GM21825 (cell line): Measurements from ENCODE around the gene HP1BP3.
A peak's percentile ranks its signal among the peaks of the same experiment; 100 is the strongest.
"Not testable (repeated sequence)": the region's sequence is repeated elsewhere in the genome, so short reads cannot be mapped to it uniquely, and the experiment has no call there.

ENCODE experiments used
- ATAC-seq: cut with Tn5 transposase; IDR thresholded peaks from one replicate; pipeline ENCODE4 v1.9.1; 2021; ENCODE audit warnings: mild to moderate bottlenecking, moderate library complexity; ENCODE audit not compliant: unreplicated experiment

The HP1BP3 gene

DNA sequence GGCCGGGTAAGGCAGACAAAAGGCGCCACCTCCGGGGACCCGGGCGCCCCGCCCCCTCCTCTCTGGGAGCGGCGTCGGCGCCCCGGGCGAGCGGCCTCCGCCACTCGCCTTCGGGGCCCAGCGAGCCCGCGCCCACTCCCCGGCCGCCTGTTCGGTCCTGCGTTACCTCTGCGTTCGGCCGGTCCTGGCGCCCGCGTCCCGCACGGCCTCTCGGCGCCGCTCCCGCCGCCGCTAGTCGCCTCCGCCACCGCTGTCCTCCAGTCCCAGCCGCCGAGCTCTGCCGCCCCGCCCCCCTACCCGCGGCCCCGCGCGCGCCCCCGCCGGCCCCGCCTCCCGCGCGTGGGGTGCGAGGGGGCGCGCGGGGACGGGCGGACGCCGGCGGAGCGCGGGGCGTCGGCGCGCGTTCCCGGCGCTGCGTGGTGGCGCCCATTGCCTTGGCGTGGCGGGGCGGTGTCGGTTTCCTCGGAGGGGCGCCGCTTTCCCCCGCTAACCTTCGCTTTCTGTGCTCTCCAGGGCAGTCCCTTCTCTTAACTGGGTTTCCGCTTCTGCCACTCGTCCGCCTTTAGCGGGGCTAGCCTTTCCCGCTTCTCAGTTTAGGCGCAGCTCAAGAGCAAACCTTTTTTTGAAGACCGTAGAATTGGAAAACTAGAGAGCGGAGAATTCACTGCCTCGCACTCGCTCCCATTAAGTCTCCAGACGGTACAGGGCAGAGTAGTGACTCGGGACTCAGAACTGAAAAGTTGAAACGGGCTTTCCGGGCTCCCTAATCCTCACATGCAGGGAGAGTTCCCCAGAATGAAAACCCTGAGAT lies at the start of gene HP1BP3:
Gene HP1BP3, minus strand, starts transcription at position 279 of the 811 bp plus-strand sequence. CDS start 6,867 bp downstream, outside the sequence.
- ATAC-seq, result peak; percentile 42

DNA sequence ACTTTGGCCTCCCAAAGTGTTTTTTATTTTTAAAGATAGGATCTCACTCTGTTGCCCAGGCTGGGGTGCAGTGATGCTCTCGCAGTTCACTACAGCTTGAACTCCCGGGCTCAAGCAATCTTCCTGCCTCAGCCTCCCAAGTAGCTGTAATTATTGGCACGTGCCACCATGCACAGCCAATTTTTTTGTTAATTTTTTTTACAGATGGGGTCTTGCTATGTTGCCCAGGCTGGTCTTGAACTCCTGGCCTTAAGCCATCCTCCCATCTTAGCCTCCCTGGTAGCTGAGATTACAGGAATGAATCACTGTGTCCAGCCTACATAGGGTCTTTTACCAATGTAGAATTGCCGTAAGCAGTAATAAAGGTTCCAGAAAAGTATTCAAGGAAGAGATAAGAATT lies 49.1 kb upstream of the HP1BP3 start:
- ATAC-seq, result no peak

GRCh38 chr1:20834780-20835179 lies 47.7 kb upstream of the HP1BP3 start:
- ATAC-seq, result no peak

DNA sequence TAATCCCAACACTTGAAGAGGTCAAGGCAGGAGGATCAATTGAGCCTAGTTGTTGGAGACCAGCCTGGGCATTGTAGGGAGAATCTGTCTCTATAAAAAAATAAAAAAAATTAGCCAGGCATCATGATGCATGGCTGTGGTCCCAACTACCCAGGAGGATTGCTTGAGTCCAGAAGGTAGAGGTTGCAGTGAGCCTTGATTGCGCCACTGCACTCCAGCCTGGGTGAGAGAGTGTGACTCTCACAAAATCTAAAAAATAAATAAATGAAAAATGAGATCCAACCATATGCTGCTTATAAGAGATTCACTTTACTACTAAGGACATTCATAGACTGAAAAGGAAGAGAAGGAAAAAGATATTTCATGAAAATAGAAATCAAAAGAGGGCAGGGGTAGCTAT lies 47.1 kb upstream of the HP1BP3 start:
- ATAC-seq, result no peak

- no peak for ATAC-seq
Observed at GRCh38 chr1:20830378-20830777, 43.3 kb upstream of the HP1BP3 start.

DNA sequence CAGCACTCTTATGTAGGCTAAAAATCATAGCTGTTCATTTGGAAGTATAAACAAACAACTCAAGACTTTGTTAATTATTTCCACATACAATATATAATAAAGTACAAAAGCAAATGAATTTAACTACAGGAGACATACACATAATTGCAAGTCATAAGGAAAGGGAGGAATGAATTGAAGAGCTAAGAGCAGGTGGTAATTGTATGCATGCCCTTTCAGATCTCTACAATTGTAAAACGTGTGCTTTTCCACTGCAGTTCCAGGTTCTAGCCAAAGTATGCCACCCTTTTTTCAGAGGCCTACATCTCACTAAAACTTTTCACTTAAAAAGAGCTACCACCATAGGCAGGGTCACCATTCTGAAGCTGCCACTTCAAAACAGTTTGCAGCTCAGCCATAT lies 42.8 kb upstream of the HP1BP3 start:
- no peak for ATAC-seq

- ATAC-seq, result no peak
Observed at GRCh38 chr1:20829531-20829930, 42.4 kb upstream of the HP1BP3 start.

GRCh38 chr1:20823845-20824244 lies 36.7 kb upstream of the HP1BP3 start:
- no peak for ATAC-seq

DNA sequence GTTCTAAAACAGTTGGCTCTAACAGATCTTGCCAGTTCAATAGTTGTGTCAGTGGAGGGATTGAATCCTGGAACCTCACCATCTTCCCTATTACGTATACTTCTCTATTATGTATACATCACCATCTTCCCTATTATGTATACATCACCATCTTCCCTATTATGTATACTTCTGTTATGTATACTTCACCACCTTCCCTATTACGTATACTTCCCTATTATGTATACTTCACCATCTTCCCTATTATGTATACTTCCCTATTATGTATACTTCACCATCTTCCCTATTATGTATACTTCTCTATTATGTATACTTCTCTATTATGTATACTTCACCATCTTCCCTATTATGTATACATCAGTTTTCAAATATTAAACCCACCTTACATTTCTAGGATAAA lies 34.4 kb upstream of the HP1BP3 start:
- ATAC-seq, result no peak

GRCh38 chr1:20819818-20820217 lies 32.7 kb upstream of the HP1BP3 start:
- no peak for ATAC-seq

- ATAC-seq, result no peak
Observed at GRCh38 chr1:20814534-20814871, 27.4 kb upstream of the HP1BP3 start.

GRCh38 chr1:20811916-20812315 lies 24.8 kb upstream of the HP1BP3 start:
- no peak for ATAC-seq

DNA sequence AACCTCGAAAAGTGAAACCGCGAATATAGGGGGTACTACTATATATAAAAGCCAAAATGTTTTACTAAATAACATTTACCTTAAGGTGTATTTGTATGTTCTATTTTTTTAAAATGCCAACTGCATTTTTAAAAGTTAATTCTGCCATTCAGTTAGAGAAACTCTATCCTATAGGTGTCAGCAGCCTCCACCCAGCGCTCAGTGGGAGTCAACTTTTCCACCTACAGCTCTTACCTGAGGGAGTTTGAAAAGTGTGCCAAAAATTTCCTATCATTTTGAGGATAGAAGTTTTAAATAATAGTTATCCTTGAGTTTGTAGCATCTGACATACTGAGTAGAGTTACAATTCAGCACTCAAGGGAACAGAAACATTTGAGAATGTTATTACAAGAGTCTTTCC lies 6.1 kb upstream of the HP1BP3 start:
- ATAC-seq, result no peak

- no peak for ATAC-seq
Observed at GRCh38 chr1:20792196-20792595, 5.1 kb upstream of the HP1BP3 start.

GRCh38 chr1:20790785-20791184 lies 3.7 kb upstream of the HP1BP3 start:
- no peak for ATAC-seq

GRCh38 chr1:20789598-20789997 lies 2.5 kb upstream of the HP1BP3 start:
- ATAC-seq, result not testable (repeated sequence)

- ATAC-seq, result no peak
Observed at GRCh38 chr1:20787840-20788795, 1.0 kb upstream of the HP1BP3 start.

- peak; percentile 71 for ATAC-seq
Observed at GRCh38 chr1:20786253-20787028, 666 bp downstream of the HP1BP3 start.

DNA sequence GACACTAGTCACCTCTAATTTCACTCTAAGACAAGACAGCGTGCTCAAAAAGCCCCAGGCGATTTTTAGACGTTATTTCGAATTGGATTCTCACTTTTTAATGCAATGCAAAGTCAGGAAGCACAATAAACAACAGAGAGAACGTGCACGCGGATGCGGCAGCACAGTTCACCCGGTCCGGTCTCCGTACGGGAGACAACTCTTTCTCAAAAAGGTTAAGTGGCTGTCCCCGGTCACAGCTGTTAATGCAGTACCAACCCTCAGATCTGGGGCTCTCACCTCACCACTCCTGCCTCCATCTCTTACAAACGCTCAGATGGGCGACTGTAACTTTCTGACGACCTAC lies 1.2 kb downstream of the HP1BP3 start:
- peak; percentile 17 for ATAC-seq

- ATAC-seq, result no peak
Observed at GRCh38 chr1:20775700-20776099, 11.4 kb downstream of the HP1BP3 start.

DNA sequence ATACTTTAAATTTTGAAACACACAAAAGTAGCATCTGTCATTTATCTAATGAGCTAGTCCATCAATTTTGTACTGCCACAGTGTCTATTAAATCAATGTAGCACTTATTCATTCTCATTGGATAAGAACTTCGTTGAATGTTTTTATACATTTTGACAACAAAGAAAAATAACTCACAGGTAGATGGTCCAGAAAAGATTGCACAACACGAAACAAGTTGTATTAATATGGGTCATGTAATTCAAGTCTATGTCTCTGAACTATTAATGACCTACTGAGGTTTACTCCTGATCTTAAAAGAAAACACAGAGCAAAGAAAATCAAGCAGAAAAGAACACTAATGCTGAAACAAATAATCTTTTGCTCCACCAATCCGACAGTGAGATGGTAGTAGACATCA lies 15.3 kb downstream of the HP1BP3 start:
- ATAC-seq, result no peak
